IPS-11a (cell line): ENCODE data around the gene PCSK9.
"Not testable (repeated sequence)": the region's sequence is repeated elsewhere in the genome, so short reads cannot be mapped to it uniquely, and the experiment has no call there.

Experiments
- H3K4me3 ChIP-seq: one replicate; pipeline ENCODE4 v1.5.1; 2013; ENCODE audit warnings: low read depth, low read length, control low read depth

PCSK9 gene

GRCh38 chr1:55007625-55008024, 31.7 kb upstream of the PCSK9 start:
- H3K4me3 ChIP-seq: no peak overlapping the region

DNA sequence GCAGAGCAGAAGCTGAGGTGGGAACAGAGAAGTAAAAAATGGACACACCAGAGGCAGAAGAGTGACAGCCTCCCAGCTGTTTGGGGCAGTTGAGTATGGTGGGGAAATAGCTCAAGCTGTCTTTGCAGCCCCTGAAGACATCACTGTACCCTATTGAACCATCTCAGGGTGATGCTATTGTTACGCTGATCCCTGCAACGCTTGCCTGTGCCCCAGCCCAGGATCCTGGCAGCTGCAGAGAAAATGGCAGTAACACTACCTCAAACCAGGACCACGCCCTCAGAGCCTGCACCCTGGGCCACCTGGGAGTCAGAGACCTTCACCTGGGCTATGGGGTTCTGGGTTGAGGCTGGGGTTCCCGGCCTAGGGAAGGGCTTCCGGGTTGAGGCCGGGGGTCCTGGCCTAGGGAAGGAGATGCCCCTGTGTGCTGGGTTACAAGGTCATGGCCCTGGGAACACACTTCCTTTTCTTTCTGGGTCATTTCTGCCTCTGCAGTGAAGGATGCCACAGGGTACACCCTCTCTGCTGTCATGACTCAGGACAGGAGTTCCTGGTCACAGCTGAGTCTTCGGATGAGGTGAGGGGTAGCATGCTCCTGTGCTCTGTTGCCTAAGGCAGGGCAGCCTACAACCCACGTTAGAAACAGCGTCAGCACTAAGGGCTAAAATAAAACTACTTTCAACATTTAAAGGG, 29.0 kb upstream of the PCSK9 start:
- H3K4me3 ChIP-seq: no peak overlapping the region

GRCh38 chr1:55010887-55011217, 28.5 kb upstream of the PCSK9 start:
- H3K4me3 ChIP-seq: no peak overlapping the region

DNA sequence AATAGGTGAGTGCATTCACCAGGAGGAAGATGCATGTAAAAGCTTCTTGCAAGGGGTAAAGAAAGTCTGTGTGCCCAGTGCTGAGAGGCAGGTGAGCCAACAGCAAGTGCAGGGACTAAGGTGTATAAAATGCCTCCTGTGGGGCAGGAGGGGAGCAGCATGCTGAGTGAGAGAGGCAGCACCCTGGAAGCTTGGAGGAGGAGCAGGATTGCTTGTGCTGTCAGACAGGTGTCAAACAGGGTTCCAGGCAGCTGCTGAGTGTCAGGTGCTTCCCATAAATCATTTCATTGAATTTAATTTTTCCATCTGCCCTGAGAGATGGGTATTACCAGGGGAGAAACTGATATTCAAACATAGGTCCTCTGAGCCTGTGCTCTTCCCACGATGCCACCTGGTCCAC, 26.7 kb upstream of the PCSK9 start:
- no peak overlapping the region for H3K4me3 ChIP-seq

DNA sequence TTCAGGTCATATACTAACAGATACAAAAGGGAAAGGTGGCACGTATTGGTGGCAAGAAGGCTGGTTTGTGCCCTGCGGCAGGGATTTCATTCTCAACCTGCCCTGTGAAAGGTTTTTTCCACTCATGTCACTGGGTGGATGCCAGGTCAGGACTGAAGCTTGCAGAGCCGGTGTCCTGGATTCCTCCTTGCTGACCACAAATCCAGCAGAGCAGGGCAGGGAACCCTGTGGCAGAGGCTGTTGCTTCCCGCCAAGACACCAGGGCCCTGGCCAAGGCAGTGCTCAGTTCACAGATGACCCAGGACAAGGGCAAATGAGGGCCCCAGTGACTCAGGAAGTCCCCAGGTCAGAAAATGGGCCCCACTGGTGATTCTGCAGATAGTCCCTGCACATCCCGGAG, 24.2 kb upstream of the PCSK9 start:
- H3K4me3 ChIP-seq: no peak overlapping the region

DNA sequence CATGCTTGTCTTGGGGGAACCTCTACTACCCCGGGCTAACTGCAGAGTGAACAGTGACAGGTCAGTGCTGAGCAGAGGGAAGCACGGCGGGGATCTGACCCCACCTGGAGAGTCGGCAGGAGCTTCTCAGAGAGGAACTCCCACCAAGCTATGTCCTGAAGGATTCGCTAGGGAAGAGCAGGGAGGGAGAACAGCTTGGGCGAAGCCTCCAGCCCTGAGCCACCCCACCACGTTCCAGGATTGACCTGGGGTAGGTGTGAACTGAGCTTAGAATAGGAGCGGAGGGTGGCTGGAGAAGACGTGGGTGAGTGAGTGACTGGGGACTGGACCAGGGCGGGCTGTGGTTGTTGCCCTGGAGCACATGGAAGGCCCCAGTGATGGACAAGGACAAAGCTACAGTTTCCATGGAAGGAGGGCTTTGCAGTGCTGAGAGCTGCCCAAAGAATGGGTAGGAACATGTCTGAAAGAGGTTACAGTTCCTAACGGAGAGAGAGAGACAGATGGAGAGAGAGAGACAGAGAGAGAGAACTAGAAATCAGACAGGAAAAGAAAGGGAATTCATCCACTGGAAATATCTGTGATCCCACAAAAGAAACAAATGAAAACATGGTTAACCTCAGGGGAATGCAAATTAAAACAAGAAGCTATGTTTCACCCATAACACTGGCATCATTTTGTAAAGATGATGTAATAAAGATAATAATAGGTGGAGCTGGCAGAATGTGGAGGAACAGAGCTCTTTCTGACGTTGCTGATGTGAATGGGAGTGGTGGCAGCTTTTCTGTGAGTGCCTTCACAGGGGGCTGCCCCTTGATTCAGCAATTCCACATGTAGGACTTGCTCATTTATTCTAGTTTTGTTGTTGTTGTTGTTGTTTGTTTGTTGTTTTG, 23.4 kb upstream of the PCSK9 start:
- H3K4me3 ChIP-seq: no peak overlapping the region

- H3K4me3 ChIP-seq: no peak overlapping the region
Measured at GRCh38 chr1:55018395-55018794, 21.0 kb upstream of the PCSK9 start.

- no peak overlapping the region for H3K4me3 ChIP-seq
Measured at GRCh38 chr1:55021942-55022546, 17.3 kb upstream of the PCSK9 start.

DNA sequence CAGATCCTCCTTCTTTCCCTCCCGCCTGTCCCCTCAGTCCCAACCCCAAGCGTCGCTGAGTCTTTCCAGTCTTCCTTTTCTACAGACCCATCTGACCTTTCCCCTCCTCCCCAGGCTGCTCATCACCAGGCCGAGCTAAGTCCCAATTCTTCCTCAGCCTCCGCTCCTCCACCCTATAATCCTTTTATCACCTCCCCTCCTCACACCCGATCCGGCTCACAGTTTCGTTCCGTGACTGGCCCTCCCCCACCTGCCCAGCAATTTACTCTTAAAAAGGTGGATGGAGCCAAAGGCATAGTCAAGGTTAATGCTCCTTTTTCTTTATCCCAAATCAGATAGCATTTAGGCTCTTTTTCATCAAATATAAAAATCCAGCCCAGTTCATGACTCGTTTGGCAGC, 15.2 kb upstream of the PCSK9 start:
- peak overlapping the region; percentile 6 for H3K4me3 ChIP-seq

DNA sequence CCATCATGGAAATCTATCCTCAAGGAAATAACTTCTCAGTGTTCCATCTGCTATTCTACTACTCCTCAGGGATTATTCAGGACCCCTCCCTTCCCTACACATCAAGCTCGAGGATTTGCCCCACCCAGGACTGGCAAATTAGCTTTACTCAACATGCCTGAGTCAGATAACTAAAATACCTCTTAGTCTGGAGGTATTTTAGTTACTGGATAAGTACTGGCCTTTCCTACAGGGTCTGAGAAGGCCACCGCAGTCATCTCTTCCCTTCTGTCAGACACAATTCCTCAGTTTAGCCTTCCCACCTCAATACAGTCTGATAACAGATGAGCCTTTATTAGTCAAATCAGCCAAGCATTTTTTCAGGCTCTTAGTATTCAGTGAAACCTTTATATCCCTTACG, 12.7 kb upstream of the PCSK9 start:
- H3K4me3 ChIP-seq: not testable (repeated sequence)

GRCh38 chr1:55031098-55031497, 8.2 kb upstream of the PCSK9 start:
- H3K4me3 ChIP-seq: not testable (repeated sequence)

DNA sequence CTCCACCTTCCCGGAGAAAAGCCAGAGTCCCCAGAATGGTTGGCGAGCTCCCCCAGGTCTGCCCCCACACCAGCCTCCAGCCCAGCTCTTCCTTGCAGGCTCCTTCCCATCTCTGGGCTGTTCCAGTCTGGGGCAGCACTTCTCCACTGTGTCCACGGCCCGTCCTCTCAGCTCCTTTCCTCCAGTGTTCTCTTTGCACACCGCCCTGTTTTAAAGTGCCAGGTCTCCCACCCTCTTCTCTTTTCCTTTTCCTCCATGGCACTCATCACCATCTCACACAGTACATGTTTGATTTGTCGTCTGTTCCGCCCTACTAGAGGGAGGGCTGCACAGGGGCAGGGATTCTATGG, 6.1 kb upstream of the PCSK9 start:
- H3K4me3 ChIP-seq: no peak overlapping the region

DNA sequence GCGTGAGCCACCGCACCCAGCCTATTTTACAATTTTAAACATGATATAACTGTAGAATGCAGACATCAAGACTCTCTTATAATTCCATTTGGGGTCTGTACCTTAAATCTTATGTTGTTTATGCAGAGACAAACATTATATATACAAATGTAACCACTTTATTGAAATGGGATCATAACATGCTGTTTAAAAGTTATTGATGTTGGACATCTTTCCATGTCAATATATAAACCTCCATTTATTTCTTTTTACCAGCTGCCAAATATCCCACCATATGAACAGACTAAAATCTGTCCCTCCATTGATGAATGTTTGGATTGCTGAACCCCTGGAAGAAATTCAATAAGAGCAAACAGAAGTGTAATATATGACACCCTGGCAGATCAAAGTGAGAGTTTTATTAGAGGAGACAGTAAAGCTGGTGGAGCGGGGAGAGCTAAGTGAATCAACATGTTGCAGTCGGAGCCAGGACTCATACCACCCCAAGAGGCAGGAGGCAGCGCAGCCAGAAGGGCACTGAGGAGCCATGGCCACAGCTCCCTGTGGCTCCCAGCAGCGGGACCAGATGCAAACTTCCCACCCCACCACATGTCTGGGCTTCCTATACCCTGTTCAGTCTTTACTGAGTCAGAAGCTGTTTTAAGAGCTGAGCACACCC, 4.7 kb upstream of the PCSK9 start:
- H3K4me3 ChIP-seq: no peak overlapping the region

DNA sequence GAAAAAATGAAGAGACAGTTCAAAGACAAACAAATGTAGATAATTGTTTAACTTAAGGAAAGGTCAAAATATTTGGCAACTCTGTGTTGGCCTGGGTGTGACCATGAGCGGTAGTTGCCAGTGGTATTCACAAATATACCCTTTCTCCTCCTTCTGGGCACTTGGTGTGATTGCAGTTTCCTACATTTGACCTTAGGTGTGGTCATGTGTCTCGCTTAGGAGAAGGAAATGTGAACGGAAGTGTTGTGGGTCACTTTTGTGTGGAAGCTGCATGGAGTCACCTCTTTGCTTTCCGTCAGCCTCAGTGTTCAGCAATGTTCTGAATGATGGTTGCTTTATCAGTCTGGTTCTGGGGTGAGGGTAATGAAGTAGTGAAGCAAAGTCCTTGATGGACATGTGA, 3.4 kb upstream of the PCSK9 start:
- H3K4me3 ChIP-seq: no peak overlapping the region

GRCh38 chr1:55037733-55038551, 1.4 kb upstream of the PCSK9 start:
- H3K4me3 ChIP-seq: no peak overlapping the region

- no peak overlapping the region for H3K4me3 ChIP-seq
Measured at GRCh38 chr1:55038552-55038838, 853 bp upstream of the PCSK9 start.

DNA sequence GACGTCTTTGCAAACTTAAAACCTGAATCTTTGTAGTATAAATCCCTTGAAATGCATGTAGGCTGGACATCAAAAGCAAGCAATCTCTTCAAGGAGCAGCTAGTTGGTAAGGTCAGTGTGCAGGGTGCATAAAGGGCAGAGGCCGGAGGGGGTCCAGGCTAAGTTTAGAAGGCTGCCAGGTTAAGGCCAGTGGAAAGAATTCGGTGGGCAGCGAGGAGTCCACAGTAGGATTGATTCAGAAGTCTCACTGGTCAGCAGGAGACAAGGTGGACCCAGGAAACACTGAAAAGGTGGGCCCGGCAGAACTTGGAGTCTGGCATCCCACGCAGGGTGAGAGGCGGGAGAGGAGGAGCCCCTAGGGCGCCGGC, 390 bp upstream of the PCSK9 start:
- no peak overlapping the region for H3K4me3 ChIP-seq

DNA sequence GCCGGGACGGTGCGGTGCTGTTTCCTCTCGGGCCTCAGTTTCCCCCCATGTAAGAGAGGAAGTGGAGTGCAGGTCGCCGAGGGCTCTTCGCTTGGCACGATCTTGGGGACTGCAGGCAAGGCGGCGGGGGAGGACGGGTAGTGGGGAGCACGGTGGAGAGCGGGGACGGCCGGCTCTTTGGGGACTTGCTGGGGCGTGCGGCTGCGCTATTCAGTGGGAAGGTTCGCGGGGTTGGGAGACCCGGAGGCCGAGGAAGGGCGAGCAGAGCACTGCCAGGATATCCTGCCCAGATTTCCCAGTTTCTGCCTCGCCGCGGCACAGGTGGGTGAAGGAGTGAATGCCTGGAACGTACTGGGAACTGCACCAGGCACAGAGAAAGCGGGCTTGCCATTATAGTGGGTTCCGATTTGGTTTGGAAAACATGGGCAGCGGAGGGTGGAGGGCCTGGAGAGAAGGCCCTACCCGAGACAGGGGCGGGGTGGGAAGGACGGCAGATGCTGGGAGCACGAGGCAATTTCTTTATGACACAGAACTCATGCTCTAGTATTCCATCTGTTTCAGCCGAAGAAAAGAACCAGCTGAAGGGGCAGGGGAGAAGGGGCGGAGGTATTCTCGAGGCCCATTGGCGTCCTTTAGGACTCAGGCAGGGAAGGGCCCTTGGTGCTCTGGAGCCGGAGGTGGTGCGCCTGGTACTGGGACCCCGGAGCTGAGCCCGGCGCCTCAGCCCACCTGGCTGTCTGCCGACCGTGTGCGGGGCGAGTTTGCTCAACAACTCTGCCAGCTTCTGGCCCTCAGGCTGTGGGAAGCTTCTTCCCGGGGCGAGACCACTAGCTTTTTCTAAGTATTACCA, 960 bp downstream of the PCSK9 start:
- peak overlapping the region; percentile 62 for H3K4me3 ChIP-seq

GRCh38 chr1:55040933-55041494, 1.7 kb downstream of the PCSK9 start:
- H3K4me3 ChIP-seq: peak overlapping the region; percentile 62

- H3K4me3 ChIP-seq: no peak overlapping the region
Measured at GRCh38 chr1:55041613-55042012, 2.3 kb downstream of the PCSK9 start.
